ENCODE results near the gene CXCL12.

CXCL12 gene

GRCh38 chr10:44362866-44363711 lies 21.8 kb downstream of the CXCL12 start:
- Histone ChIP-seq H3K36me3 (ENCODE audit: control insufficient read depth in 1 of 2, insufficient read depth in 2 of 2, low read depth in 1 of 2, low read length in 2 of 2) (no peaks in the 10 kb centered on the region), H3K27ac (ENCODE audit: low read length, poor library complexity, severe bottlenecking) (no peak overlapping the region), H3K18ac (ENCODE audit: low read depth in 1 of 2, low read length in 2 of 2) (no peak overlapping the region), H3K4me2 (ENCODE audit: low read length, poor library complexity, severe bottlenecking) (no peak overlapping the region), H2AFZ (ENCODE audit: low read depth, low read length) (no peak overlapping the region), H2BK5ac (ENCODE audit: low read depth, low read length, poor library complexity, severe bottlenecking) (no peak overlapping the region), H3K9me3 (ENCODE audit: control insufficient read depth, low read length) (no peaks in the 10 kb centered on the region), H3K27me3 (ENCODE audit: control insufficient read depth in 1 of 2, insufficient read depth in 1 of 2, low read length in 2 of 2) (peaks cover 5 to 20% of the 10 kb centered on the region in 2 experiments), H2BK120ac (ENCODE audit: low read depth, low read length) (no peak overlapping the region), H2BK15ac (ENCODE audit: low read depth, poor library complexity, severe bottlenecking) (no peak overlapping the region), H2BK12ac (ENCODE audit: low read length in 2 of 2) (no peak overlapping the region), H3K9ac (ENCODE audit: low read length) (no peak overlapping the region), H3K4me1 (ENCODE audit: control insufficient read depth, insufficient read depth, low read depth, low read length) (peaks cover 3% of the 10 kb centered on the region), H2AK5ac (ENCODE audit: low read length, severe bottlenecking) (no peak overlapping the region), H3K14ac (ENCODE audit: low read length in 2 of 2) (peak overlapping the region in 1 of 2 experiments; percentile 11), H3K4ac (ENCODE audit: low read depth in 1 of 2, low read length in 2 of 2) (no peak overlapping the region), H3K79me1 (replicated peaks; ENCODE audit: low read length, poor library complexity, severe bottlenecking) (no peaks in the 10 kb centered on the region), H3K4me3 (ENCODE audit: insufficient read depth in 1 of 2, low read depth in 1 of 2, low read length in 2 of 2) (no peak overlapping the region), H4K8ac (ENCODE audit: low read length) (no peak overlapping the region), H4K91ac (ENCODE audit: low read length) (no peak overlapping the region), H3K23ac (ENCODE audit: low read length in 2 of 2) (no peak overlapping the region)
- no peak for DNase-seq
- 83% methylated on average over 13 of the region's 13 CpGs for WGBS

DNA sequence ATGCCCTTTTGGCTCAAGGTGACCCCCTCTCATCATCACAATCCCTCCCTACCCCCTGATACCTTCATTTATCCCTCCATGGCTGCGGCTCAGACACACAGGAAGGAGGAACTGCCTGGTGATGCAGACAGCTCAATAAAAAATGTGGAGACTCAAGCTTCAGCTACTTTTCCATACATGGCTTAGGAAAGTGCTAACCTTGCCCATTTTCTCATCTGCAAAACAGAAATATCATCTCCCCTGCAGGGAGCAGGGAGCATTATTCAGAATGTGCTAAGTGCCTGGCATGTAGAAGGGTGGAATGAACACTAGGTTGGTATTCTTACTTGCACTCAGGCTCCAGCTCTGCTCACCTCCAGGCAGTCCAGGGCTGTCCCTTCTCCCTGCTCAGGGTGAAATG lies 23.8 kb downstream of the CXCL12 start:
- H3K4me1 ChIP-seq (ENCODE audit: control insufficient read depth, insufficient read depth, low read depth, low read length) = no peaks in the 10 kb centered on the region
- H3K9ac ChIP-seq (ENCODE audit: low read length) = no peak overlapping the region
- no peak overlapping the region for H2BK15ac ChIP-seq (ENCODE audit: low read depth, poor library complexity, severe bottlenecking)
- H3K4ac ChIP-seq (ENCODE audit: low read depth in 1 of 2, low read length in 2 of 2) = no peak overlapping the region
- H4K91ac ChIP-seq (ENCODE audit: low read length) = no peak overlapping the region
- no peak overlapping the region for H2BK12ac ChIP-seq (ENCODE audit: low read length in 2 of 2)
- H4K8ac ChIP-seq (ENCODE audit: low read length) = no peak overlapping the region
- peaks cover 5 to 24% of the 10 kb centered on the region in 2 experiments for H3K27me3 ChIP-seq (ENCODE audit: control insufficient read depth in 1 of 2, insufficient read depth in 1 of 2, low read length in 2 of 2)
- H3K36me3 ChIP-seq (ENCODE audit: control insufficient read depth in 1 of 2, insufficient read depth in 2 of 2, low read depth in 1 of 2, low read length in 2 of 2) = no peaks in the 10 kb centered on the region
- H3K18ac ChIP-seq (ENCODE audit: low read depth in 1 of 2, low read length in 2 of 2) = no peak overlapping the region
- DNase-seq = no peak
- H3K23ac ChIP-seq (ENCODE audit: low read length in 2 of 2) = no peak overlapping the region
- no peaks in the 10 kb centered on the region for H3K79me1 ChIP-seq (replicated peaks; ENCODE audit: low read length, poor library complexity, severe bottlenecking)
- 0% methylated on average over 1 of the region's 1 CpG for WGBS
- no peak overlapping the region for H2AFZ ChIP-seq (ENCODE audit: low read depth, low read length)
- H3K14ac ChIP-seq (ENCODE audit: low read length in 2 of 2) = no peak overlapping the region
- no peak overlapping the region for H2AK5ac ChIP-seq (ENCODE audit: low read length, severe bottlenecking)
- H2BK5ac ChIP-seq (ENCODE audit: low read depth, low read length, poor library complexity, severe bottlenecking) = no peak overlapping the region
- no peak overlapping the region for H3K4me2 ChIP-seq (ENCODE audit: low read length, poor library complexity, severe bottlenecking)
- no peak overlapping the region for H2BK120ac ChIP-seq (ENCODE audit: low read depth, low read length)
- no peak overlapping the region for H3K27ac ChIP-seq (ENCODE audit: low read length, poor library complexity, severe bottlenecking)
- H3K4me3 ChIP-seq (ENCODE audit: insufficient read depth in 1 of 2, low read depth in 1 of 2, low read length in 2 of 2) = no peak overlapping the region
- H3K9me3 ChIP-seq (ENCODE audit: control insufficient read depth, low read length) = no peaks in the 10 kb centered on the region

DNA sequence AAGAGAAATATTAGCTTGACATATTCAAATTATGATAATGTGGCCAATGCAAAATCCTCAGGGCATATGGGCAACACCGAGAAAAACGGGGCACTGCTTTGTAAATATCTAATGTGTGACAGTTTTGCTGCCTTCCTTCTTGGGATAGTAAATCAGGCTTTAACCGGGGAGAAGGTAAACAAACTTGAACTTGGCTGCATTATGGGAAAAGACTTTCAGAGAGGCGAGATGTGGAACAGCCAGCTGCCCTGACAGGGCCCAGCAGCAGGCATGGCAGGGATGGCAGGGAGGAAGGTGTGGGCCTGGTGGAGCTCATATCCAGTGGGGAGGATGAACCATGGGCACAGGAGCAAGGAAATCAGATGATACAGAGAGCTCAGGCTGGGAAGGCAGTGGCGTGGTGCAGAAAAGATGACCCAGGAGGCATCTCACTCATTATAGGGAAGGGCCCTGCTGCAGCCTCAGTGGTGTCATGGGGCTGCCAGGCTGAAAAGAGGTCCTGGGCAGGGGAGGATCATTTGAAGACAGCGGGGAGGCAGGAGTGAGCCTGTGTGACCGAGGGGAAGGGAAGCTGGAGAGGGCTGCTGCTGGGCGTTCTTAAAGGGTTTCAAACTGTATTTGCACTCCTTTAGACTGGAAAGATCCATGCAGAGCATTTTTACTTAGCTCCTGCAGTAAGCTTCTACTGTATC lies 26.7 kb downstream of the CXCL12 start:
- Histone ChIP-seq H2AFZ (ENCODE audit: low read depth, low read length) (no peak overlapping the region), H3K23ac (ENCODE audit: low read length in 2 of 2) (no peak overlapping the region), H2AK5ac (ENCODE audit: low read length, severe bottlenecking) (no peak overlapping the region), H2BK120ac (ENCODE audit: low read depth, low read length) (no peak overlapping the region), H3K4me2 (ENCODE audit: low read length, poor library complexity, severe bottlenecking) (no peak overlapping the region), H3K9ac (ENCODE audit: low read length) (no peak overlapping the region), H3K27me3 (ENCODE audit: control insufficient read depth in 1 of 2, insufficient read depth in 1 of 2, low read length in 2 of 2) (peaks cover 5 to 44% of the 10 kb centered on the region in 2 experiments), H2BK12ac (ENCODE audit: low read length in 2 of 2) (peak overlapping the region in 1 of 2 experiments; percentile 31), H2BK15ac (ENCODE audit: low read depth, poor library complexity, severe bottlenecking) (no peak overlapping the region), H3K4me3 (ENCODE audit: insufficient read depth in 1 of 2, low read depth in 1 of 2, low read length in 2 of 2) (no peak overlapping the region), H4K8ac (ENCODE audit: low read length) (no peak overlapping the region), H3K9me3 (ENCODE audit: control insufficient read depth, low read length) (no peaks in the 10 kb centered on the region), H3K36me3 (ENCODE audit: control insufficient read depth in 1 of 2, insufficient read depth in 2 of 2, low read depth in 1 of 2, low read length in 2 of 2) (peaks cover 0 to 3% of the 10 kb centered on the region in 2 experiments), H2BK5ac (ENCODE audit: low read depth, low read length, poor library complexity, severe bottlenecking) (no peak overlapping the region), H3K18ac (ENCODE audit: low read depth in 1 of 2, low read length in 2 of 2) (peak overlapping the region in 1 of 2 experiments; percentile 22), H3K14ac (ENCODE audit: low read length in 2 of 2) (no peak overlapping the region), H3K27ac (ENCODE audit: low read length, poor library complexity, severe bottlenecking) (no peak overlapping the region), H3K4ac (ENCODE audit: low read depth in 1 of 2, low read length in 2 of 2) (no peak overlapping the region), H3K4me1 (ENCODE audit: control insufficient read depth, insufficient read depth, low read depth, low read length) (no peaks in the 10 kb centered on the region), H3K79me1 (replicated peaks; ENCODE audit: low read length, poor library complexity, severe bottlenecking) (no peaks in the 10 kb centered on the region), H4K91ac (ENCODE audit: low read length) (no peak overlapping the region)
- DNase-seq = no peak
- 43% methylated on average over 7 of the region's 8 CpGs for WGBS

- Histone ChIP-seq H3K9ac (ENCODE audit: low read length) (no peak overlapping the region), H2AK5ac (ENCODE audit: low read length, severe bottlenecking) (no peak overlapping the region), H3K14ac (ENCODE audit: low read length in 2 of 2) (no peak overlapping the region), H3K4me3 (ENCODE audit: insufficient read depth in 1 of 2, low read depth in 1 of 2, low read length in 2 of 2) (no peak overlapping the region), H3K79me1 (replicated peaks; ENCODE audit: low read length, poor library complexity, severe bottlenecking) (no peaks in the 10 kb centered on the region), H2AFZ (ENCODE audit: low read depth, low read length) (no peak overlapping the region), H4K8ac (ENCODE audit: low read length) (no peak overlapping the region), H3K4ac (ENCODE audit: low read depth in 1 of 2, low read length in 2 of 2) (no peak overlapping the region), H3K4me2 (ENCODE audit: low read length, poor library complexity, severe bottlenecking) (no peak overlapping the region), H3K23ac (ENCODE audit: low read length in 2 of 2) (no peak overlapping the region), H2BK120ac (ENCODE audit: low read depth, low read length) (no peak overlapping the region), H4K91ac (ENCODE audit: low read length) (no peak overlapping the region), H3K9me3 (ENCODE audit: control insufficient read depth, low read length) (no peaks in the 10 kb centered on the region), H2BK12ac (ENCODE audit: low read length in 2 of 2) (no peak overlapping the region), H3K27ac (ENCODE audit: low read length, poor library complexity, severe bottlenecking) (no peak overlapping the region), H2BK15ac (ENCODE audit: low read depth, poor library complexity, severe bottlenecking) (peak overlapping the region; percentile 44), H2BK5ac (ENCODE audit: low read depth, low read length, poor library complexity, severe bottlenecking) (no peak overlapping the region), H3K4me1 (ENCODE audit: control insufficient read depth, insufficient read depth, low read depth, low read length) (peaks cover 6% of the 10 kb centered on the region), H3K27me3 (ENCODE audit: control insufficient read depth in 1 of 2, insufficient read depth in 1 of 2, low read length in 2 of 2) (peaks cover 5 to 44% of the 10 kb centered on the region in 2 experiments), H3K36me3 (ENCODE audit: control insufficient read depth in 1 of 2, insufficient read depth in 2 of 2, low read depth in 1 of 2, low read length in 2 of 2) (peaks cover 0 to 3% of the 10 kb centered on the region in 2 experiments), H3K18ac (ENCODE audit: low read depth in 1 of 2, low read length in 2 of 2) (no peak overlapping the region)
- whole genome bisulfite sequencing = 81% methylated on average over 10 of the region's 10 CpGs
- DNase-seq = no peak
These were observed 27.8 kb downstream of the CXCL12 start for GRCh38 chr10:44357023-44357540.

Data from mesenchymal stem cell (in vitro differentiated cells and primary cell).